GM18505 (cell line): ENCODE data around the gene PRAMEF12.
"Not testable (repeated sequence)": the region's sequence is repeated elsewhere in the genome, so short reads cannot be mapped to it uniquely, and the experiment has no call there.

ENCODE experiments used
- ATAC-seq: cut with Tn5 transposase; IDR thresholded peaks from one replicate; pipeline ENCODE4 v1.9.1; 2021; ENCODE audit not compliant: unreplicated experiment
- POLR2A ChIP-seq: IDR thresholded peaks from 4 replicates; pipeline ENCODE4 v1.6.1; 2011; ENCODE audit warnings: borderline replicate concordance; ENCODE audit not compliant: insufficient read depth, insufficient read length; ENCODE audit errors: extremely low read depth

Gene PRAMEF12

GRCh38 chr1:12757836-12758235 lies 15.7 kb upstream of the PRAMEF12 start:
- no peak for ATAC-seq
- TF ChIP-seq POLR2A: no peak

GRCh38 chr1:12760256-12760795 lies 13.2 kb upstream of the PRAMEF12 start:
- TF ChIP-seq POLR2A: no peak
- no peak for ATAC-seq

GRCh38 chr1:12761781-12762180 lies 11.8 kb upstream of the PRAMEF12 start:
- no peak for TF ChIP-seq POLR2A
- ATAC-seq: no peak

GRCh38 chr1:12762766-12763165 lies 10.8 kb upstream of the PRAMEF12 start:
- no peak for ATAC-seq
- TF ChIP-seq POLR2A: no peak

- TF ChIP-seq POLR2A: no peak
- no peak for ATAC-seq
Observed at GRCh38 chr1:12763479-12763878, 10.1 kb upstream of the PRAMEF12 start.

GRCh38 chr1:12764016-12764415 lies 9.5 kb upstream of the PRAMEF12 start:
- ATAC-seq: no peak
- no peak for TF ChIP-seq POLR2A

- no peak for ATAC-seq
- TF ChIP-seq POLR2A: no peak
Observed at GRCh38 chr1:12769031-12769430, 4.5 kb upstream of the PRAMEF12 start.

GRCh38 chr1:12769976-12770505 lies 3.5 kb upstream of the PRAMEF12 start:
- no peak for ATAC-seq
- no peak for TF ChIP-seq POLR2A

GRCh38 chr1:12770620-12771019 lies 2.9 kb upstream of the PRAMEF12 start:
- no peak for ATAC-seq
- TF ChIP-seq POLR2A: no peak

GRCh38 chr1:12771186-12771585 lies 2.4 kb upstream of the PRAMEF12 start:
- TF ChIP-seq POLR2A: no peak
- ATAC-seq: no peak

- ATAC-seq: no peak
- no peak for TF ChIP-seq POLR2A
Observed at GRCh38 chr1:12772520-12772919, 1.0 kb upstream of the PRAMEF12 start.

- no peak for TF ChIP-seq POLR2A
- ATAC-seq: no peak
Observed at GRCh38 chr1:12774801-12775345, 1.3 kb downstream of the PRAMEF12 start.

- TF ChIP-seq POLR2A: no peak
- ATAC-seq: no peak
Observed at GRCh38 chr1:12775443-12775842, 1.9 kb downstream of the PRAMEF12 start.

GRCh38 chr1:12776801-12777557 lies 3.4 kb downstream of the PRAMEF12 start:
- no peak for TF ChIP-seq POLR2A
- ATAC-seq: no peak

GRCh38 chr1:12778061-12778460 lies 4.5 kb downstream of the PRAMEF12 start:
- TF ChIP-seq POLR2A: no peak
- no peak for ATAC-seq

GRCh38 chr1:12778907-12779306 lies 5.4 kb downstream of the PRAMEF12 start:
- TF ChIP-seq POLR2A: no peak
- no peak for ATAC-seq

- ATAC-seq: not testable (repeated sequence)
Observed at GRCh38 chr1:12781488-12781887, 8.0 kb downstream of the PRAMEF12 start.

- not testable (repeated sequence) for ATAC-seq
Observed at GRCh38 chr1:12783783-12784182, 10.2 kb downstream of the PRAMEF12 start.

GRCh38 chr1:12784729-12785128 lies 11.2 kb downstream of the PRAMEF12 start:
- ATAC-seq: not testable (repeated sequence)

- not testable (repeated sequence) for ATAC-seq
Observed at GRCh38 chr1:12791097-12791496, 17.6 kb downstream of the PRAMEF12 start, which contains the start of gene PRAMEF1. TSS of gene PRAMEF1 (plus strand) at chr1:12791397. CDS start at chr1:12793228, 1,831 bp downstream.
